Activated T-cell treated with anti-CD3 and anti-CD28 coated beads for 24 hours (primary cell): ENCODE measurements around the gene IRF2BP2.

Source experiments
- DNase-seq: peaks from one replicate; pipeline ENCODE4 v3.0.0-alpha.2; 2020; ENCODE audit warnings: low read depth

IRF2BP2 gene

GRCh38 chr1:234556245-234556943 is 53.6 kb downstream of the IRF2BP2 start:
- DNase-seq, result no peak

DNA sequence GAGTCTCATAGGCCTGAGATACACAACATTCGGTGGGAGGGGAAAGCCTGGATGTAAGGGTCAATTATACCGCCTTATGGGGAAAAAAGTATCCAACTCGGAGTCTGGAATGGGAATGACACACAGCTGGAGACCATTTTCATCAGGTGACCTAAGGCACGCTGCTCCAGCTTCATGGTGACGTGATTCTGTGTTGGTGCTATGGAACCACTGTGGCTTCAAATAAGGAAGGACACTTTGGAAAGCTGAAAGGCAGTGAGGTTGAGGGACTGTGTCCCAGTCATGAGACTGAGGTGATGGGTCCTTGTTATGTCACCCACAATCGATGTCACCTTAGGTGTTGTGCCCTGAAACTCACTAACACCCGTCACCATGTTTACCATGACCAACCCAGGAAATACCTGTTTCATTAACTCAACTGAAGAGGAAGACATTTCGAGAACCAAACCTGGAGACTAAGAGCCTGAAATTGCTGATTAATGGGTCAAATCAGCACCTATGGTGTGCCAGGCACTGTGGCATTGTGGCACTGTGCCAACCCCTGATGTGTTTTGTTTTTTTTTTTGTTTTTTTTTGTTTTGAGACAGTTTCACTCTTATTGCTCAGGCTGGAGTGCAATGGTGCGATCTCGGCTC is 54.5 kb downstream of the IRF2BP2 start:
- DNase-seq, result no peak

GRCh38 chr1:234554698-234555311 is 55.2 kb downstream of the IRF2BP2 start:
- no peak for DNase-seq
